Hepatocyte (in vitro differentiated cells): ENCODE data around the gene GAS2L3. TPM values are rescaled to one million over a fixed set of nuclear protein-coding genes. Genes with fewer than 3 reads are reported as not detected.
A peak's percentile ranks its signal among the peaks of the same experiment; 100 is the strongest.
"Not testable (repeated sequence)": the region's sequence is repeated elsewhere in the genome, so short reads cannot be mapped to it uniquely, and the experiment has no call there.

Source experiments
- DNase-seq: peaks from one replicate; pipeline ENCODE4 v3.0.0-alpha.2; 2016; ENCODE audit warnings: low spot score
- H2AFZ ChIP-seq: fragments of 200-600 bp; sonication (generic); 2 replicates; pipeline ENCODE4 v1.6.0; 2016; ENCODE audit warnings: antibody characterized with exemption, mild to moderate bottlenecking
- H3K27ac ChIP-seq: fragments of 200-600 bp; sonication (generic); 2 replicates; pipeline ENCODE4 v1.5.1; 2016; ENCODE audit warnings: mild to moderate bottlenecking
- H3K27me3 ChIP-seq: fragments of 200-600 bp; sonication (generic); 2 replicates; pipeline ENCODE4 v1.6.1; 2016
- H3K36me3 ChIP-seq: fragments of 200-600 bp; sonication (generic); replicated peaks from 2 replicates; pipeline ENCODE4 v1.5.1; 2016; ENCODE audit warnings: low read depth; ENCODE audit not compliant: insufficient read depth
- H3K4me1 ChIP-seq: fragments of 200-600 bp; sonication (generic); 2 replicates; pipeline ENCODE4 v1.5.1; 2016; ENCODE audit warnings: mild to moderate bottlenecking, moderate library complexity; ENCODE audit not compliant: insufficient read depth
- H3K4me2 ChIP-seq: fragments of 200-600 bp; sonication (generic); 2 replicates; pipeline ENCODE4 v1.6.0; 2016
- H3K4me3 ChIP-seq: fragments of 200-600 bp; sonication (generic); 2 replicates; pipeline ENCODE4 v1.5.1; 2016; ENCODE audit warnings: mild to moderate bottlenecking
- H3K79me2 ChIP-seq: fragments of 200-600 bp; sonication (generic); 2 replicates; pipeline ENCODE4 v1.6.0; 2017; ENCODE audit warnings: mild to moderate bottlenecking
- H3K9me2 ChIP-seq: fragments of 200-600 bp; sonication (generic); replicated peaks from 2 replicates; pipeline ENCODE4 v1.6.0; 2017; ENCODE audit warnings: mild to moderate bottlenecking; ENCODE audit not compliant: insufficient read depth
- H3K9me3 ChIP-seq: fragments of 200-600 bp; sonication (generic); 2 replicates; pipeline ENCODE4 v1.5.1; 2016; ENCODE audit warnings: low read depth, mild to moderate bottlenecking
- H4K20me1 ChIP-seq: fragments of 200-600 bp; sonication (generic); 2 replicates; pipeline ENCODE4 v1.6.0; 2016; ENCODE audit warnings: mild to moderate bottlenecking; ENCODE audit not compliant: insufficient read depth, poor library complexity, severe bottlenecking
- CTCF ChIP-seq: fragments of 200-600 bp; sonication (generic); IDR thresholded peaks from 2 replicates; pipeline ENCODE4 v1.5.1; 2016; ENCODE audit warnings: antibody characterized with exemption, mild to moderate bottlenecking; ENCODE audit not compliant: poor library complexity
- EZH2 ChIP-seq: fragments of 200-600 bp; sonication (generic); IDR thresholded peaks from 2 replicates; pipeline ENCODE4 v1.6.1; 2016; ENCODE audit warnings: antibody characterized with exemption, mild to moderate bottlenecking, borderline replicate concordance
- EZH2phosphoT487 ChIP-seq: fragments of 200-600 bp; sonication (generic); IDR thresholded peaks from one replicate; pipeline ENCODE4 v1.6.1; 2018; ENCODE audit warnings: antibody characterized with exemption, mild to moderate bottlenecking, low read depth, moderate library complexity; ENCODE audit not compliant: unreplicated experiment, severe bottlenecking
- WGBS: methylation state at CpG from one replicate; pipeline ENCODE4 v1.1.6; 2016; ENCODE audit warnings: low lambda C conversion rate; ENCODE audit errors: missing lambda C conversion rate; 5-methylcytosine and 5-hydroxymethylcytosine counted together
- polyA plus RNA-seq: library from polyadenylated mRNA; unstranded; fragments of >200 nt; fragmentation: Nextera tagmentation; extraction: Ambion mirVana; gene quantifications from 2 replicates; pipeline ENCODE4 v1.2.1, GENCODE V29; 2016
- total RNA-seq: library from RNA; depleted of rRNA; stranded (reverse); fragments of >200 nt; gene quantifications from 2 replicates; pipeline ENCODE4 v1.2.3, GENCODE V29; 2014

GAS2L3 gene
- total and polyA plus RNA-seq, 2 experiments from 2014 or later: 1.8 to 14.9 TPM

GRCh38 chr12:100612606-100613005, 39.1 kb downstream of the GAS2L3 start:
- no peaks in the 10 kb centered on the region for H3K9me3 ChIP-seq
- H3K4me1 ChIP-seq: no peaks in the 10 kb centered on the region
- H2AFZ ChIP-seq: no peak overlapping the region
- TF ChIP-seq CTCF (no peak), EZH2phosphoT487 (no peak), EZH2 (no peak)
- no peaks in the 10 kb centered on the region for H3K27me3 ChIP-seq
- DNase-seq: no peak
- H4K20me1 ChIP-seq: no peaks in the 10 kb centered on the region
- H3K79me2 ChIP-seq: no peaks in the 10 kb centered on the region
- H3K4me2 ChIP-seq: no peak overlapping the region
- no peak overlapping the region for H3K27ac ChIP-seq
- H3K9me2 ChIP-seq: no peaks in the 10 kb centered on the region
- WGBS: 86% methylated on average over 3 of the region's 3 CpGs
- no peaks in the 10 kb centered on the region for H3K36me3 ChIP-seq
- H3K4me3 ChIP-seq: no peak overlapping the region

GRCh38 chr12:100624571-100624970, 51.1 kb downstream of the GAS2L3 start:
- Histone ChIP-seq H4K20me1 (no peaks in the 10 kb centered on the region), H3K4me3 (no peak overlapping the region), H3K9me2 (no peaks in the 10 kb centered on the region), H3K4me1 (no peaks in the 10 kb centered on the region), H3K4me2 (no peak overlapping the region), H3K36me3 (no peaks in the 10 kb centered on the region), H2AFZ (no peak overlapping the region), H3K27me3 (no peaks in the 10 kb centered on the region), H3K79me2 (no peaks in the 10 kb centered on the region), H3K9me3 (no peaks in the 10 kb centered on the region), H3K27ac (no peak overlapping the region)
- TF ChIP-seq EZH2 (no peak), CTCF (no peak), EZH2phosphoT487 (no peak)
- no peak for DNase-seq
- WGBS: 90% methylated on average over 4 of the region's 4 CpGs

- WGBS: 61% methylated on average over 4 of the region's 4 CpGs
- no peaks in the 10 kb centered on the region for H3K9me3 ChIP-seq
- no peaks in the 10 kb centered on the region for H3K9me2 ChIP-seq
- H3K36me3 ChIP-seq: no peaks in the 10 kb centered on the region
- no peak for TF ChIP-seq EZH2phosphoT487
- no peak for TF ChIP-seq CTCF
- TF ChIP-seq EZH2: no peak
- no peak overlapping the region for H2AFZ ChIP-seq
- H4K20me1 ChIP-seq: no peaks in the 10 kb centered on the region
- no peak overlapping the region for H3K4me3 ChIP-seq
- no peaks in the 10 kb centered on the region for H3K27me3 ChIP-seq
- DNase-seq: no peak
- no peak overlapping the region for H3K4me2 ChIP-seq
- peak overlapping the region; percentile 32 for H3K27ac ChIP-seq
- no peaks in the 10 kb centered on the region for H3K79me2 ChIP-seq
- peaks cover 11% of the 10 kb centered on the region for H3K4me1 ChIP-seq
These were observed 59.0 kb downstream of the GAS2L3 start for GRCh38 chr12:100632445-100632892.

- Histone ChIP-seq H3K4me1 (peaks cover 11% of the 10 kb centered on the region), H3K27ac (peak overlapping the region; percentile 32)
- H3K4me3 ChIP-seq, H3K36me3 ChIP-seq, H3K9me2 ChIP-seq, H3K27me3 ChIP-seq, H3K79me2 ChIP-seq, H4K20me1 ChIP-seq, DNase-seq, H3K4me2 ChIP-seq, H2AFZ ChIP-seq, H3K9me3 ChIP-seq: not testable (repeated sequence)
- 87% methylated on average over 11 of the region's 11 CpGs for WGBS
These were observed 59.8 kb downstream of the GAS2L3 start for GRCh38 chr12:100633082-100633785.
